IMR-90 (cell line): ENCODE results near the gene OSGIN1.

Source experiments
- POLR2A ChIP-seq: IDR thresholded peaks from 2 replicates; pipeline ENCODE4 v1.6.1; 2012; ENCODE audit warnings: mild to moderate bottlenecking, low read depth, low read length
- RCOR1 ChIP-seq: IDR thresholded peaks from 2 replicates; pipeline ENCODE4 v1.6.1; 2012; ENCODE audit warnings: mild to moderate bottlenecking, low read length, improper control_type of control experiment; ENCODE audit not compliant: insufficient replicate concordance
- RFX5 ChIP-seq: IDR thresholded peaks from 2 replicates; pipeline ENCODE4 v1.8.0; 2012; ENCODE audit warnings: low read depth, mild to moderate bottlenecking, low read length, moderate library complexity
- TF ChIP-seq, protein P1 (sequence below): conservative IDR thresholded peaks from 2 replicates; pipeline ENCODE4 v1.5.1; 2012; ENCODE audit warnings: mild to moderate bottlenecking, low read depth, low read length, improper control_type of control experiment
- TF ChIP-seq, protein P2 (sequence below): fragments of 150-350 bp; IDR thresholded peaks from 2 replicates; pipeline ENCODE4 v1.6.1; 2017; ENCODE audit warnings: mild to moderate bottlenecking, antibody characterized with exemption, low read length, low read depth

DNA sequence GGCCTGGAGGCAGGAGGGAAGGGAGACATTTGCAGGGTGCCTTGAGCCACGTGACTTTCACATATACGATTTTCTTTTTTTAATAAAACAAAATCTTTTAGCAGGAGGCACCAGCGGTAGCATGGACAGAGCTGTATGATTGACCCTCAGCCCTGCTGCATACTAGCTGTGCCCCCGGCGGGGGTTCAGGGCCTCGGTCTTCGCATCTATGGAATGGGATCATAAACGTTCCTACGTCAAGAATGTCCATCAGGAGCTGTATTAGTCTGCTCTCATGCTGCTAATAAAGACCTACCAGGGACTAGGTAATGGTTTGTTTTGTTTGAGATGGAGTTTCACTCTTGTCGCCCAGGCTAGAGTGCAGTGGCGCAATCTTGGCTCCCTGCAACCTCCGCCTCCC is 62.4 kb downstream of the OSGIN1 start:
- TF ChIP-seq, protein P1, sequence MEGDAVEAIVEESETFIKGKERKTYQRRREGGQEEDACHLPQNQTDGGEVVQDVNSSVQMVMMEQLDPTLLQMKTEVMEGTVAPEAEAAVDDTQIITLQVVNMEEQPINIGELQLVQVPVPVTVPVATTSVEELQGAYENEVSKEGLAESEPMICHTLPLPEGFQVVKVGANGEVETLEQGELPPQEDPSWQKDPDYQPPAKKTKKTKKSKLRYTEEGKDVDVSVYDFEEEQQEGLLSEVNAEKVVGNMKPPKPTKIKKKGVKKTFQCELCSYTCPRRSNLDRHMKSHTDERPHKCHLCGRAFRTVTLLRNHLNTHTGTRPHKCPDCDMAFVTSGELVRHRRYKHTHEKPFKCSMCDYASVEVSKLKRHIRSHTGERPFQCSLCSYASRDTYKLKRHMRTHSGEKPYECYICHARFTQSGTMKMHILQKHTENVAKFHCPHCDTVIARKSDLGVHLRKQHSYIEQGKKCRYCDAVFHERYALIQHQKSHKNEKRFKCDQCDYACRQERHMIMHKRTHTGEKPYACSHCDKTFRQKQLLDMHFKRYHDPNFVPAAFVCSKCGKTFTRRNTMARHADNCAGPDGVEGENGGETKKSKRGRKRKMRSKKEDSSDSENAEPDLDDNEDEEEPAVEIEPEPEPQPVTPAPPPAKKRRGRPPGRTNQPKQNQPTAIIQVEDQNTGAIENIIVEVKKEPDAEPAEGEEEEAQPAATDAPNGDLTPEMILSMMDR: no peak
- TF ChIP-seq POLR2A (no peak), RCOR1 (no peak), RFX5 (no peak)
- TF ChIP-seq, protein P2, sequence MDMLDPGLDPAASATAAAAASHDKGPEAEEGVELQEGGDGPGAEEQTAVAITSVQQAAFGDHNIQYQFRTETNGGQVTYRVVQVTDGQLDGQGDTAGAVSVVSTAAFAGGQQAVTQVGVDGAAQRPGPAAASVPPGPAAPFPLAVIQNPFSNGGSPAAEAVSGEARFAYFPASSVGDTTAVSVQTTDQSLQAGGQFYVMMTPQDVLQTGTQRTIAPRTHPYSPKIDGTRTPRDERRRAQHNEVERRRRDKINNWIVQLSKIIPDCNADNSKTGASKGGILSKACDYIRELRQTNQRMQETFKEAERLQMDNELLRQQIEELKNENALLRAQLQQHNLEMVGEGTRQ: no peak
